Measurements from ENCODE around the gene SEPTIN5. TPM values are rescaled to one million over a fixed set of nuclear protein-coding genes. Genes with fewer than 3 reads are reported as not detected.
A peak's percentile ranks its signal among the peaks of the same experiment; 100 is the strongest.

SEPTIN5 gene
- total RNA-seq, 1 donor from 2014 or later: 141 TPM

DNA sequence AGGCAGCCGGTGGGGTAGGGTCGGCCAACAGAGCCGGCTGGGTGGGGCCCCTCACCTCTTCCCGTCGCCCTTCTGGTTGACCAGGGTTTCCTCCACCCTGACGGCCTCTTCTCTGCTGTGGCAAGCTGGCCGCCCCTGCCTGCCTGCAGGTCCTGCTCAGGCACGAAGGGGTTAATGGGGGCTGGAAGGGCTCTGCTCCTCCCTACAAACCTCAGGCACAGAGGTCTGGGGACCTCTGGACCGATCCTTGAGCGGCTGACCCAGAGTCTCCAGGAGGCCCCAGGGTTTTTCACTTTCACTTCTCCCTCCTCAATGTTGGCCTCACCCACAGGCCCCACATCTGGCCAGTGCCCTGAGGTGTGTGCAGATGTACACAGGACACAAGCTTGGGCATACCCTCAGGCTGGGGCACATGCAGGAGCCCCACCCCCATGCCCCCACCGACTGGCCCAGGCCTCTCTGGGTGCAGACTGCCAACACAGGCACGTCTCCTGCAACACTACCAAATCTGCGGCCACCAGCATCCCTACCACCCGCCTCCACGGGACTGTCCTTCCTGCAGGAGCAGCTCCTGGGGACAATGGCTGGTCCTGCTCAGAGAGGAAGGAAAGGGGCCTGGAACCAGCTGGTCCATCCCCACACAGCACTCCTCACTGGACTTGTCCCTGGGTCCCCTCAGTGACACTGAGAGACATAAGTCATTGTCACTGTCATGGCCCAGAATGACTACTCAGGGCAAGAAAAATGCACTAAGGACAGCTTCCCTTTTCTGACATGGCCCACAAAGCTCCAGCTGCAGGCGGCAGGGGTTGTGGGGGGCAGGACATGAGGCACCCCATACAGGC lies 43.1 kb downstream of the SEPTIN5 start:
- peaks cover 94% of the 10 kb centered on the region for H3K27me3 ChIP-seq (ENCODE audit: low read depth)
- peak overlapping the region; percentile 50 for H3K4me3 ChIP-seq
- no peak for DNase-seq

DNA sequence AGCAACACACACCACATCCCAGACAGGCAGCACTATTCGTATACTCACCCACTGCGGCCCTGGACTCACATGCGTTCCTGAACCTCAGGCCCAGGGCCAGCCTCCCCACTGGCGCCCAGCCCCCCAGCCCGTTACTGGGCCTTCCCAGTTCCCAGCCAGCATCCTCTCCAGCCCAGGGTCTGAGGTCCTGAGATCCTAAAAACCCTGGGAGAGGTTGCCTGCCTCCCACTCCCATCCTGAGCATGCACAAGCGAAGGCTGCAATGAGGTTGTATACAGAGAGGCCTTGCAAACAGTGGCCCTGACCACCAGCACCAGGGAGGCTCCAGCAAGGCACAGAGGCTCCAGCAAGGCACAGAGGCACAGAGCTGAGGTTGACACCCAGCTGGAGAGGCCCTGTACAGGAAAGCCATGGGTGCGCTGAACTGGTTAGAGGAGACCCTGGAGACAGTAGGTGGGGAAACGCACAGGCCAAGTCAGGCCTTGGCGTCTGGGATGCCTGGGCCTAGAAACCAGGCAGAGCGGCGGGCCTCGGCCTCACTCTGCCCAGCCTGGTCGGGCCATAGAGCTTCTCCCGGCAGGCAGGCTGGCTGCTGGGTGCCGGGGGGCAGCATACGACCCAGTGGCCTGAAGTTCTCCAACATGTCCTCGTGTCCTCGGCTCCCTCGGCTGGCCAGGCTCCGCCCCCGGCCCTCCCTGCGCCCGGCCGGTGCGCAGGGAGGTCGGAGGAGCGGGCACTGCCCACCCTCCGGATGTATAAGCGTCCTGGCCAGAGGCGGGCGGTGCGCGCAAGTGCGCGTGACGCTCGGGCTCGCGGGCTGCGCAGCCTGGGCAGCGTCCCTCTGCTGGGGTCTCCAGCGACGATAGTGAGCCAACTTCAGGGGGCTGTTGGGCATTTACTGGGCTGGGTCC lies 43.9 kb downstream of the SEPTIN5 start:
- TF ChIP-seq, protein P1, sequence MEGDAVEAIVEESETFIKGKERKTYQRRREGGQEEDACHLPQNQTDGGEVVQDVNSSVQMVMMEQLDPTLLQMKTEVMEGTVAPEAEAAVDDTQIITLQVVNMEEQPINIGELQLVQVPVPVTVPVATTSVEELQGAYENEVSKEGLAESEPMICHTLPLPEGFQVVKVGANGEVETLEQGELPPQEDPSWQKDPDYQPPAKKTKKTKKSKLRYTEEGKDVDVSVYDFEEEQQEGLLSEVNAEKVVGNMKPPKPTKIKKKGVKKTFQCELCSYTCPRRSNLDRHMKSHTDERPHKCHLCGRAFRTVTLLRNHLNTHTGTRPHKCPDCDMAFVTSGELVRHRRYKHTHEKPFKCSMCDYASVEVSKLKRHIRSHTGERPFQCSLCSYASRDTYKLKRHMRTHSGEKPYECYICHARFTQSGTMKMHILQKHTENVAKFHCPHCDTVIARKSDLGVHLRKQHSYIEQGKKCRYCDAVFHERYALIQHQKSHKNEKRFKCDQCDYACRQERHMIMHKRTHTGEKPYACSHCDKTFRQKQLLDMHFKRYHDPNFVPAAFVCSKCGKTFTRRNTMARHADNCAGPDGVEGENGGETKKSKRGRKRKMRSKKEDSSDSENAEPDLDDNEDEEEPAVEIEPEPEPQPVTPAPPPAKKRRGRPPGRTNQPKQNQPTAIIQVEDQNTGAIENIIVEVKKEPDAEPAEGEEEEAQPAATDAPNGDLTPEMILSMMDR (IDR thresholded peaks at IDR 0.05; ENCODE audit: borderline replicate concordance): no peak
- H3K36me3 ChIP-seq: no peaks in the 10 kb centered on the region
- peaks cover 94% of the 10 kb centered on the region for H3K27me3 ChIP-seq (ENCODE audit: low read depth)
- no peak for DNase-seq
- H3K4me1 ChIP-seq: peaks cover 42% of the 10 kb centered on the region
- H3K4me3 ChIP-seq: no peak overlapping the region
- H3K9me3 ChIP-seq (replicated peaks): no peaks in the 10 kb centered on the region
- intact Hi-C loops (cut with micrococcal nuclease): no loop called here
- H3K27ac ChIP-seq (replicated peaks): no peak overlapping the region

More for the DNA sequence above, 43.1 kb downstream of the SEPTIN5 start:
- intact Hi-C loops (cut with micrococcal nuclease): no loop called here
- Histone ChIP-seq H3K4me1 (peaks cover 42% of the 10 kb centered on the region), H3K9me3 (replicated peaks) (no peaks in the 10 kb centered on the region), H3K36me3 (no peaks in the 10 kb centered on the region), H3K27ac (replicated peaks) (no peak overlapping the region)
- TF ChIP-seq, protein P1 (IDR thresholded peaks at IDR 0.05; ENCODE audit: borderline replicate concordance): no peak

DNA sequence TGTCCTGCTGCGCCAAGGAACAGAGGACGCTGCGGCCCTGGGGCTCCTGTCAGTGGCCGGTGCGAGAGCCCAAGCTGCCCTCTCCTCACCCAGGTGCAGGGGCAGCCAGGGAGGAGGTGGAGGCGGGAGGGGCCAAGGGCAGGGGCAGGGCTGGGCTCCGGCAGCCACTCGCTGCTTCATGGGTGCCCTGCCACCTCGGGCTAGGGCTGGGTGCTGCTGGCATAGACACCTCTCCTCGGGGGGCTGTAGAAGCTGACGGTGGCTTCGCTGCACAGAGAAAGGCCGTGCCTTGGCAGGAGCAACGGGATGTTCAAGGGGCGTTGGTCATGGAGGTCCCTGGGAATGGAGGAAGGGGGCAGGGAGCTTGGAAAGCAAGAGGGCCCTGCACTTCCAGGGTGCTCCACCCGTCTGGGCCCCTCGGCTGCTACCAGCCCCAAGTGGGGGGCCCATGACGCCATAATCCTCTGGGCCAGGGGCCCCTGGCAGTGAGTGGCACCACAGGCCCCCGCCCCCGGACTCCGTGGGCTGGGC lies 44.7 kb downstream of the SEPTIN5 start:
- Histone ChIP-seq H3K36me3 (no peaks in the 10 kb centered on the region), H3K27ac (replicated peaks) (no peak overlapping the region), H3K9me3 (replicated peaks) (no peaks in the 10 kb centered on the region), H3K4me3 (peak overlapping the region; percentile 37), H3K27me3 (ENCODE audit: low read depth) (peaks cover 94% of the 10 kb centered on the region), H3K4me1 (peaks cover 42% of the 10 kb centered on the region)
- DNase-seq: no peak
- intact Hi-C loops (cut with micrococcal nuclease): no loop called here
- TF ChIP-seq, protein P1 (IDR thresholded peaks at IDR 0.05; ENCODE audit: borderline replicate concordance): no peak

DNA sequence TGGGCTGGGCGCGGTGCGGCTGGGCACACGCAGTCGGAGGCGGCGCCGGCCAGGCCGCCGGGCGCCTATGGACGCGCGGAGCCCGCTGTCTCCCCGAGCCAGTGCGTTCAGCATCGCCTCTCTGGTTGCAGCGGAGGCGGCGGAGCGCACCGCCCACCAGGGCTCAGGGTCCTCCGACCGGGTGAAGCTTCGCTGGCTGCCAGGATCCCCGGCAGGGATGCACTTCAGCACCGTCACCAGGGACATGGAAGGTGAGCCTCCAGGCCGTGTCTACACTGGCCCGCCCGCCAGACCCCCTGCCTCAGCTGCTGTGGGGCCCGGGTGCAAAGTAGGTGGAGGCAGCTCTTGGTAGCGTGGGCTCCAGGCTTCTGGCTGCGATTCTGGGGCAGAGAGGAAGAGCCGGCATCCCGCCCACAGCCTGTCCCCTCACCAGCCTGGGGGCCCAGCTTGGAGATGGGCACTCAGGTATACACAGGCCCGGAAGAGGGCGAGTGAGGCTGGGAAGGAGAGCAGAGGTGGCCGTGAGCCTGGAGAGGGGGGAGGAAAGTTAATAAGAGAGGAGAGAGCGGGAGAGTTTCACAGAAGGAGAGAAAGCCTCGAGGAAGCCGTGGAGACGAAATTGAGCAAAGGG lies 45.2 kb downstream of the SEPTIN5 start:
- no peak for DNase-seq
- TF ChIP-seq, protein P1 (IDR thresholded peaks at IDR 0.05; ENCODE audit: borderline replicate concordance): no peak
- Histone ChIP-seq H3K9me3 (replicated peaks) (no peaks in the 10 kb centered on the region), H3K27ac (replicated peaks) (no peak overlapping the region), H3K27me3 (ENCODE audit: low read depth) (peaks cover 94% of the 10 kb centered on the region), H3K36me3 (no peaks in the 10 kb centered on the region), H3K4me3 (peak overlapping the region; percentile 37), H3K4me1 (peaks cover 42% of the 10 kb centered on the region)
- intact Hi-C loops (cut with micrococcal nuclease): no loop called here
